ENCODE data around the gene NR3C2. TPM values are rescaled to one million over a fixed set of nuclear protein-coding genes. Genes with fewer than 3 reads are reported as not detected.

Gene NR3C2
- polyA plus RNA-seq, 1 of the 3 experiments (the other 2 are of a cell fraction): 0.02 TPM

DNA sequence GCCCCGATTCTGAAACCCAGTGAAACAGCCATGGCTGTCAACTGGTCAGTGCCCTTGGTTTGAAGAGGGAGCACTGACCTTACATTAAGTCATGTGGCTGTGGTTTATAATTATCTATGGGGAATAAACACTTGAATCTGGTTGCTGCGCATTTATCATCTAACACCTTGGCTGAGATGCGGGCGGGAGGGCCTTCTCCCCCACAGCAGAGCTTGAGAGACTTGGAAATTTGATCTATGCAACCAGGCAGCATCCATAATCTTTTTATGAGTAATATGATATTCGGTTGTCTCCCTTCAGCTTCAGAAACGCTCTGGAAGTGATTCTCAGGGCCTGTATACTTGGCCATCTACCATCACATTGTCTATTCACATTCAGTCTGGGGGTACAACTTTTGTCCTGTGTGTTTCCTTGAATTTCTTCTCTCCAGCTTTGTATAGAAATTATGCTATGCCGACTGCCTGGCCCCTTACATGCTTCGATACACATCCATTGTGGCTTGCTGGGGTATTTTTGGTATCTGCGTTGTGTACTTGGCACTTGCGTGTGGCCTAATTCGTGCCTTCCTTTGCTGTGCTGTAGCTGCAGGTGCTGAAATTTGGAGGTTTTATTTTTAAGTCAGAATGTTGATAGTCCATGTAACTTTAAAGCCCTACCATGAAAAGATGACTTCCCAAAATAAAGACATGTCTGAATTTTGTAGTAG, 388.8 kb downstream of the NR3C2 start (continued):
- TF ChIP-seq ZBTB33 (IDR thresholded peaks at IDR 0.05; ENCODE audit: borderline replicate concordance, low read depth): no peak
- TF ChIP-seq, protein P1, sequence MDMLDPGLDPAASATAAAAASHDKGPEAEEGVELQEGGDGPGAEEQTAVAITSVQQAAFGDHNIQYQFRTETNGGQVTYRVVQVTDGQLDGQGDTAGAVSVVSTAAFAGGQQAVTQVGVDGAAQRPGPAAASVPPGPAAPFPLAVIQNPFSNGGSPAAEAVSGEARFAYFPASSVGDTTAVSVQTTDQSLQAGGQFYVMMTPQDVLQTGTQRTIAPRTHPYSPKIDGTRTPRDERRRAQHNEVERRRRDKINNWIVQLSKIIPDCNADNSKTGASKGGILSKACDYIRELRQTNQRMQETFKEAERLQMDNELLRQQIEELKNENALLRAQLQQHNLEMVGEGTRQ (IDR thresholded peaks at IDR 0.05; ENCODE audit: borderline replicate concordance, low read depth, low read length): no peak
- TF ChIP-seq POLR2AphosphoS5 (IDR thresholded peaks at IDR 0.05; ENCODE audit: low read depth, low read length): no peak
- no peak for TF ChIP-seq SMC3 (IDR thresholded peaks at IDR 0.05; ENCODE audit: low read depth, low read length)
- no peak for TF ChIP-seq CHD2 (IDR thresholded peaks at IDR 0.05; ENCODE audit: low read length, partially characterized antibody)
- TF ChIP-seq RAD21 (IDR thresholded peaks at IDR 0.05; ENCODE audit: low read length): no peak

GRCh38 chr4:148052448-148052847, 389.8 kb downstream of the NR3C2 start:
- H3K9ac ChIP-seq: no peak overlapping the region
- no peak overlapping the region for H3K4me2 ChIP-seq
- no peak overlapping the region for H3K27ac ChIP-seq (ENCODE audit: low read depth in 2 of 2, low read length in 1 of 2)
- H3K27me3 ChIP-seq (ENCODE audit: insufficient read depth): no peaks in the 10 kb centered on the region
- TF ChIP-seq MXI1 (IDR thresholded peaks at IDR 0.05; ENCODE audit: low read depth, low read length): no peak
- TF ChIP-seq EP300 (IDR thresholded peaks at IDR 0.05; ENCODE audit: borderline replicate concordance in 1 of 2, low read depth in 1 of 2, low read length in 1 of 2): no peak
- no peak for TF ChIP-seq SMC3 (IDR thresholded peaks at IDR 0.05; ENCODE audit: low read depth, low read length)
- TF ChIP-seq, protein P2, sequence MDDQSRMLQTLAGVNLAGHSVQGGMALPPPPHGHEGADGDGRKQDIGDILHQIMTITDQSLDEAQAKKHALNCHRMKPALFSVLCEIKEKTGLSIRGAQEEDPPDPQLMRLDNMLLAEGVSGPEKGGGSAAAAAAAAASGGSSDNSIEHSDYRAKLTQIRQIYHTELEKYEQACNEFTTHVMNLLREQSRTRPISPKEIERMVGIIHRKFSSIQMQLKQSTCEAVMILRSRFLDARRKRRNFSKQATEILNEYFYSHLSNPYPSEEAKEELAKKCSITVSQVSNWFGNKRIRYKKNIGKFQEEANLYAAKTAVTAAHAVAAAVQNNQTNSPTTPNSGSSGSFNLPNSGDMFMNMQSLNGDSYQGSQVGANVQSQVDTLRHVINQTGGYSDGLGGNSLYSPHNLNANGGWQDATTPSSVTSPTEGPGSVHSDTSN (IDR thresholded peaks at IDR 0.05): no peak
- TF ChIP-seq MEF2A (IDR thresholded peaks at IDR 0.05; ENCODE audit: borderline replicate concordance, low read depth): no peak
- no peak for TF ChIP-seq NRF1 (IDR thresholded peaks at IDR 0.05; ENCODE audit: low read depth, low read length)
- DNase-seq: no peak
- ChIA-PET CTCF (interaction anchor here (1.1 kb wide), 1 partner anchor 185 kb away, joined by 3 read pairs; no protein-coding TSS in a partner anchor), POLR2A (no interaction called here)
- H4K20me1 ChIP-seq (ENCODE audit: insufficient read depth): no peaks in the 10 kb centered on the region
- peaks cover 7 to 13% of the 10 kb centered on the region in 2 experiments; a peak in 3 of 4 replicates for H3K4me1 ChIP-seq (ENCODE audit: control insufficient read depth in 1 of 2, insufficient read depth in 2 of 2, low read depth in 1 of 2, low read length in 1 of 2)
- H3F3A ChIP-seq (replicated peaks; ENCODE audit: insufficient read depth): no peaks in the 10 kb centered on the region
- no peak overlapping the region for H3K4me3 ChIP-seq (ENCODE audit: low read depth in 2 of 2, low read length in 1 of 2)
- H3K9me3 ChIP-seq: no peaks in the 10 kb centered on the region
- no peaks in the 10 kb centered on the region for H3K79me2 ChIP-seq (ENCODE audit: insufficient read depth)
- no peaks in the 10 kb centered on the region for H3K9me2 ChIP-seq
- H3K36me3 ChIP-seq (replicated peaks in 1 of 2; ENCODE audit: control insufficient read depth in 1 of 2, insufficient read depth in 2 of 2, low read length in 1 of 2): peaks cover 5% of the 10 kb centered on the region in 2 experiments
- no peak overlapping the region for H2AFZ ChIP-seq (ENCODE audit: low read depth)

Data from SK-N-SH (cell line).